GM21367 (cell line): ENCODE results near the gene ATAD3C.
"Not testable (repeated sequence)": the region's sequence is repeated elsewhere in the genome, so short reads cannot be mapped to it uniquely, and the experiment has no call there.

Experiments
- ATAC-seq: cut with Tn5 transposase; IDR thresholded peaks from one replicate; pipeline ENCODE4 v1.9.1; 2021; ENCODE audit not compliant: unreplicated experiment

Gene ATAD3C

DNA sequence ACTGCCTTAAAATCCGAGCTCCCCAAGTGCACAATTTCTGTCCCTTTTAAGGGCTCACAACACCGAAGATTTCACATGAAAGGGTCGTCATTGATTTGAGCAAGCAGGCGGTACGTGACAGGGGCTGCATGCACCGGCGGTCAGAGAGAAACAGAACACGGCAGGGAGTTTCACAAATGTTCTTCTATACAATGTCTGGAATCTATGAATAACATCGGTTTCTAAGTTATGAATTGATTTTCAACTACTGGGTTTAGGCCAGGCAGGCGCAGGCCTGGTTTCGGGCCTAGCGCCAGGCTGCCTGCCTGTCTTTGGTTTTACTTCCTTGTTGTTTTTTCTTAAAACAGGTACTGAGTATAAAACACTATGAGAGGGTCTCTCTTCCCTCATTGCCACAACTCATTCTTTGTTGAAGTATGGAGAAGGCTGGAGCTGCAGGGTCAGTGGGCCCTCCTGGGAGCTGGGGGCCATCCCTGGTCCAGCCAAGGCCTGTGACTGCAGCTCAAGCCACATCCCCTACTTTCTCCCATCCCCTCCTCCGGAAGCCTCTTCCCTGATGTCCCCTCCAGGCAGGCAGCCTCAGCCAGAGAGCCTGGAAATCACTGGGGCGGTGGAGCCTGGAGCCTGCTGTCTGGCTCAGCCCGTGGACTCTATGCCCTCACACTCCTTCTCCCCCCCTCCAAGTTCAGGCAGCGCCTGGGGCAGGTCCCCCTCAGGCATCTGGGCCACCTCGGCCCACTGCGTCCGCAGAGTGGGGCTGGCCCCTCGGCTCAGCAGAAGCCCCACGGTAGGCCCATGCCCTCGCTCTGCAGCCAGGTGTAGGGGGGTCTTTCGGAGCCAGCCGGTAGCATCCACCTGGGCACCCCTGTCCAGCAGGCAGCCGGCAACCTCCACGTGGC lies 30.8 kb upstream of the ATAD3C start:
- no peak for ATAC-seq

DNA sequence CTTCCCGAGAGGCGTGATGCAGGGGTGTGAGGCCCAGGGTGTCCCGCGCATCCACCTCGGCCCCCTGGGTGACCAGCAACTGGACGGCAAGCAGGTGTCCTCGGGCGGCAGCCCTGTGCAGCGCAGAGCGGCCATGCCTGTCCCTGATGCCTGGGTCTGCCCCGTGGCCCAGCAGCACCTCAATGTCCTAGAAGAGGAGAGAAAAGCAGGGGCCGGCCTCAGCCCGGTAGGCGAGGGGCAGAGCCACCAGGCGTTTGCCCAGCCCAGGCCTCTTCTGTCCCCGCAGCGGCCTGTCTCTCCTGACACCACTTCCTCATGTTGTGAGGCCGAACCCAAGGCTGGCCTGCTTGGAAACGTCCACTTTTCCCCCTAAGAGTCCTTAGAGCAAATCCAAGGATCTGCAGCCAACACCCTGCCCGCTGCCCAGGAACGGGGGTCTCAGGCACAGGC lies 30.1 kb upstream of the ATAD3C start:
- no peak for ATAC-seq

DNA sequence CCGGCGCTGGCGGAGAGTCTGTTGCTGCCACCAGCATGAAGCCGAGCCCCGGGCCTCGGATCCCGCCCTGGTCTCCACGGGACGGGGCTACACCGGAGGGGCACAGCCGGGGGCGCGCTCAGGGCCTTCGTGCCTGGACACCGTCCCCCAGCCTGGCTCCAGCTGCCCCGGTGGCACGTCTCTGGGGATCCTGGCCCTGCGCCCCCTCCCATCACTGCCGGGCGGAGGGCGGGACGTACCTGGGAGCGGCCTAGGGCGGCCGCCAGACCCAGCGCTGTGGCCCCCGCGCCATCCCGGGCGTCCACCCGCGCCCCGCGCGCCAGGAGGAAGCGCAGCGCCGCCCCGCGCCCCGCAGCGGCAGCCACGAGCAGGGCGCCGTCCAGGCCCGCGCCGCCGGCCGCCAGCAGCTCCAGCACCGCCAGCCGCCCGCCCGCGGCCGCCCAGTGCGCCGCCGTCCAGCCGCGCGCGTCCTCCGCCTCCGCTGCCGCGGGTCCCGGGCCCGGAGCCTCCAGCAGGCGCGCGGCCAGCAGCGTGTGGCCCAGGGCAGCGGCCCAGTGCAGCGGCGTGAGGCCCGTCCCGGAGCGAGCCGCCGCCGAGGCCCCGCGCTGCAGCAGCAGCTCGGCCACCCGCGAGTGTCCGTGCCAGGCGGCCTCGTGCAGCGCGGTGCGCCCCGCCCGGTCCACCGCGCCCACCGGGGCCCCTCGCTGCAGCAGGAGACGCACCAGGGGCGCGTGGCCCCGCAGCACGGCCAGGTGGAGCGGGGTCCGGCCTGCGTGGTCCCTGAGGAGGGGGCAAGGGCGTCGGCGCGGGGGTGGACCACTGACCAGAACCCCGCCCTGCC lies 29.5 kb upstream of the ATAD3C start:
- ATAC-seq, result no peak

- no peak for ATAC-seq
Observed at GRCh38 chr1:1420654-1421141, 28.8 kb upstream of the ATAD3C start.

GRCh38 chr1:1421147-1421906 lies 28.2 kb upstream of the ATAD3C start, which contains the start of gene ANKRD65:
ANKRD65 (minus strand) TSS chr1:1421276; CDS start chr1:1421005, 271 bp downstream.
- ATAC-seq, result no peak

GRCh38 chr1:1421907-1422464 lies 27.5 kb upstream of the ATAD3C start:
- ATAC-seq, result no peak

DNA sequence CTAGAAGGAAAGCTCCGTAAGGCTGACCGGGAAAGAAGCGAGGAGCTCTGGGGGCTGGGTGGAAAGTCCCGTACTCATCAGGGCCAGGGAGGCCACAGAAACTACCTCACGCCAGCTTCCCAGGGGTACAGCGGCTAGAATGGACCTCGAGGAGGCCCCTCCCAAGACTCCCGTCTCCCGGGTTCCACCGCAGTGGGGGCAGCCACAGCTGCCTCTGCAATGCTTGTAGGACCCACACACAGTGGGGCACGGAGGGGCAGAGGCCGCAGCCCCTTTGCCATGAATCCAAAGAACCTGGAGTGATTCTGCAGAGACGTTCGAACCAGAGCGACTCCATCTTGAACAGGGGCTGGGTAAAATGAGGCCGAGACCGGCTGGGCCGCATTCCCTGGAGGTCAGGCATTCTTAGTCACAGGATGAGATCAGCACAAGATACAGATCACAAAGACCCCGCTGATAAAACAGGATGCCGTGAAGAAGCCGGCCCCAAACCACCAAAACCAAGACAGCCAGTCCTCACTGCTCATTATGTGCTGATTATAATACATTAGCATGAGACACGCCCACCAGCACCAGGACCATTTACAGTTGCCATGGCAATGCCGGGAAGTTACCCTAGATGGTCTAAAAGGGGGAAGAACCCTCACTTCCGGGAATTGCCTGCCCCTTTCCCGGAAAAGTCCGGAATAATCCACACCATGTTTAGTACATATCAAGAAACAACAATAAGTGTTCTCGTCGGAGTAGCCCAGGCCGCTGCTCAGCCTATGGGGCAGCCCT lies 26.8 kb upstream of the ATAD3C start:
- no peak for ATAC-seq

- ATAC-seq, result no peak
Observed at GRCh38 chr1:1423245-1423597, 26.3 kb upstream of the ATAD3C start.

DNA sequence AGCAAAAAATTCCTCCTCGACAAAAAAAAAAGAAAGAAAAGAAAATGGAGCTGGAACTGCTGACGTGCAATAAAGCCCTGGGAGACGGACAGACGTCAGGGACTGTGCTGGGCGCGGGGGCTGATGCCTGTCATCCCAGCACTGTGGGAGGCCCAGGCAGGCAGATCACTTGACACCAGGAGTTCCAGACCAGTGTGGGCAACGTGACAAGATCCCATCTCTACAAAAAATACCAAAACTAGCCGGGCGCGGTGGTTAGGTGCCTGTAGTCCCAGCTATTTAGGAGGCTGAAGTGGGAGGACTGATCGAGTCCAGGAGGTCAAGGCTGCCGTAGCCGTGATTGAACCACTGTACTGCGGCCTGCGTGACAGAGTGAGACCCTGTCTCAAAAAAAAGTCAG lies 24.8 kb upstream of the ATAD3C start:
- ATAC-seq, result no peak

DNA sequence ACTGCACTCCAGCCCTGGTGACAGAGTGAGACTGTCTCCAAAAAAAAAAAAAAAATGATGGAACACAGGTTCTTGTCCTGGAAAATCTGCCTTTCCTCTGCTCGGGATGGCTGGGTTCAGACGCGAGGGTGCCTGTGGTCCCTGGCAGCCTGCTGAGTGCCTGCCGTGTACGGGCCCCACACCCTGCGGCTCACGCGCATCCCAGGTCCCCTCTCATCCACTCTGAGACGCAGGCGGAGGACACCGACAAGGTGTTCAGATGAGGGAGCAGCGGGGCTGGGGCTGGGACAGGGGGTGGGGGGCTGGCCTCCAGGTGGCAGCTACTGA lies 24.1 kb upstream of the ATAD3C start:
- ATAC-seq, result no peak

DNA sequence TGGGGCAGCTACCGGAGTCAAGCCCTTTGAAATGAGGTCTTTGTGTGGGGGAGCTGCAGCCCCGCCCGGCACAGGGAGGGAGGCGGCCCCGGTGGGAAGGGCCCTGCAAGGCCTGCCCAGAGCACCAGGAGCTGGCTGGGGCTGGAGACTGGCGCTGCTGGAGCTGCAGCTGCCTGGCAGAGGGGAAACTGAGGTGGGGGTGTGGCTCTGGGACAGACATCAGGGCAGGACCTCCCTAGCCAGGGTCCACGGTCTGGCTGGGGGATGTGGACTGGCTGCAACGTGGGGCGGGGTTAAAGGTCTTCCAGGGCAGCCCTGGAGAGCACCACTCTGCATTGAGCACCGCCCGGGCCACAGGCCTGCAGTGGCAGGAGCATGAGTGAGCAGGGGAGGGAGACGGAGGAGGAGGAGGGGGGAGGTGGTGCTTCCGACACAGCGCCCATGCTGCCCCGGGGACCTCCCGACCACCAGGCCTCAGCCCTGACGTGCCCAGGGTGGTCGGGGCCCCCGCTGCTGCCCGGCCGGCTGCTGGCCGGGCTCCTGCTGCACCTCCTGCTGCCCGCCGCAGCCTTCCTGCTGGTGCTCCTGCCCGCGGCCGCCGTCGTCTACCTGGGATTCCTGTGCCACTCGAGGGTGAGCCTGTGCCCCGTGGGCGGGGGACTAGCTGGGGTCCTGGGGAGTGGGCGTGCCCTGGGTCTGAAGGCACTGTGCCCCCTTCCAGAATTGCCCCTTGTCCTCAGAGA lies 23.6 kb upstream of the ATAD3C start:
- ATAC-seq, result no peak

DNA sequence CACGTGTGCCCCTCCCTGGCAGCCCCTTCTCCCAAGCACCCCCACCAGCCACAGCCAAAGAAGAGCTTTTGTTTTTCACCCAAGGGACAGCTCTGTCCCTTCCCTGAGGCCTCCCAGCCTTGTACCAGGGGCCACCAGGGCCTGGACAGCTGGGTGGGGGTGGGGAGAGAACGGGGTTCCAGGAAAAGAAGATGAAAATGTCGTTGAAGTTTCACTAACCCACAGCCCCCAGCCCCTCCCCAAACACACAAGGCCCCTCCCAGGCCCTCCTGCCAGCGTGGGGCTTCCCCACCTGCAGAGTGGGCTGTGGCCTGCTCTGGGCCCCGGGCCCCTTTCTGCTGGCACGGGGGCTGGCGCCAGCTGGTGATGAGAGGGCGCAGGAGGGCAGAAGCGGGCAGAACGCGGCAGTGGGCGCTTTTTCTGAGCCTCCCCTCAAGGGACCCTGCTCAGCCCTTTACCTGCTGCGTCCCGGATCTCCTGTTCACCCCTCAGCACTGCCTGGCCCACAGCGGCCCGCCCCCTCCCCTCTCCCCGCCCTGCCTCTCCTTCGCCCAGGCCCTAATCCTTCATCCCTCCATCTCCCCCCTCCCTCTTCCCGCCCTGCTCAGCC lies 22.9 kb upstream of the ATAD3C start:
- no peak for ATAC-seq

- ATAC-seq, result no peak
Observed at GRCh38 chr1:1427106-1427819, 22.2 kb upstream of the ATAD3C start.

DNA sequence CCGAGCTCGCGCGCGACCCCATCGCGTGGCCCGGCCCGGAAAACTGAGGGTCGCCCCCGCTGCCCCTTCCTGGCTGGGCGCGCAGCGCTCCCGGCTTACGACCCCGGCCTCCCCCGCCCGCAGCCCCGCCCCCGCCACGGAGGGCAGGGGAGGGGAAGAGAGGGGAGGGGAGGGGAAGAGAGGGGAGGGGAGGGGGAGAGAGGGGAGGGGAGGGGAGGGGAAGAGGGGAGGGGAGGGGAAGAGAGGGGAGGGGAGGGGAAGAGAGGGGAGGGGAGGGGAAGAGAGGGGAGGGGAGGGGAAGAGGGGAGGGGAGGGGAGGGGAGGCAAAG lies 21.7 kb upstream of the ATAD3C start:
- ATAC-seq, result no peak

GRCh38 chr1:1428174-1428573 lies 21.3 kb upstream of the ATAD3C start:
- ATAC-seq, result no peak

DNA sequence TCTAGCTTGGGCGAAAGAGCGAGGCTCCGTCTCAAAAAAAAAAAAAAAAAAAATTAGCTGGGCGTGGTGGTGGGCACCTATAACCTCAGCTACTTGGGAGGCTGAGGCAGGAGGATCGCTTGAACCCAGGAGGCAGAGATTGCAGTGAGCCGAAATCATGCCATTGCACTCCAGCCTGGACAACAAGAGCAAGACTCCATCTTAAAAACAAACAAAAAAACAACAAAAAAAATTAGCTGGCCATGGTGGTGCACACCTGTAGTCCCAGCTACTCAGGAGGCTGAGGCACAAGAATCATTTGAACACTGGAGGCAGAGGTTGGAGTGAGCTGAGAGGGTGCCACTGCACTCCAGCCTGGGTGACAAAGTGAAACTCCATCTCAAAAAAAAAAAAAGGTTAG lies 20.5 kb upstream of the ATAD3C start:
- not testable (repeated sequence) for ATAC-seq

DNA sequence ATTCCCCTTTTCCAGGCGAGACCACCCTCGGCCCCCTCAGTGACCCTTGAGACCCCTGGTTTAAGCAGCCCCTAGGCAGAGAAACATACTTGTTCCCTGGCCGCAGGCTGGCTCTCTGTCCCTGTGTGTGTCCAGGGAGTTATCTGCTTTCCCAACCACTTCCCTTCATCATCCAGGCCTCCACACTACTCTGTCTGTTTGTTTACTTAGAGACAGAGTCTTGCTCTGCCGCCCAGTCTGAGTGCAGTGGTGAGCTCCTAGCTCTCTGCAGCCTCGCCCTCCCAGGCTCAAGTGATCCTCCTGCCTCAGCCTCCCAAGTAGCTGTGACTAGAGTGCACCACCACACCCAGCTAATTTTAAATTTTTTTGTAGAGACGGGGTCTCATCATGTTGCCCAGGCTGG lies 19.8 kb upstream of the ATAD3C start:
- ATAC-seq, result no peak

GRCh38 chr1:1430114-1430982 lies 19.1 kb upstream of the ATAD3C start:
- ATAC-seq, result no peak
